K562 (cell line): Measurements from ENCODE around the gene PTOV1. TPM values are rescaled to one million over a fixed set of nuclear protein-coding genes. Genes with fewer than 3 reads are reported as not detected.

Source experiments
- ASH1L ChIP-seq: fragments of 450-650 bp; IDR thresholded peaks from 2 replicates; pipeline ENCODE4 v1.6.1; 2018; ENCODE audit warnings: borderline replicate concordance, mild to moderate bottlenecking, low read depth; ENCODE audit not compliant: partially characterized antibody
- BCLAF1 ChIP-seq, 2 experiments: fragments of 450-650 bp in 1 of 2; IDR thresholded peaks; 2 replicates each; pipeline ENCODE4 v1.6.1; 2011 to 2017; ENCODE audit warnings: low read depth in 2 of 2, antibody characterized with exemption in 1 of 2, borderline replicate concordance in 1 of 2, low read length in 1 of 2, mild to moderate bottlenecking in 1 of 2, mixed read lengths in 1 of 2; ENCODE audit not compliant: control insufficient read depth in 1 of 2
- BRD9 ChIP-seq: fragments of 450-650 bp; IDR thresholded peaks from 2 replicates; pipeline ENCODE4 v1.6.1; 2018; ENCODE audit warnings: low read depth; ENCODE audit not compliant: partially characterized antibody
- DIDO1 ChIP-seq: fragments of 450-650 bp; IDR thresholded peaks from 2 replicates; pipeline ENCODE4 v1.6.1; 2016; ENCODE audit warnings: low read depth, missing biosample characterization, missing genetic modification characterization
- DPF2 ChIP-seq: fragments of 450-650 bp; IDR thresholded peaks from 2 replicates; pipeline ENCODE4 v1.6.1; 2016
- E2F5 ChIP-seq: sonication (generic); formaldehyde crosslinking; IDR thresholded peaks from 2 replicates; pipeline ENCODE4 v1.8.0; 2022; ENCODE audit warnings: mild to moderate bottlenecking, missing genetic modification reagents
- FOXJ2 ChIP-seq: fragments of 200-800 bp; sonication (Bioruptor generic); IDR thresholded peaks from 2 replicates; pipeline ENCODE4 v1.6.1; 2016; ENCODE audit warnings: missing genetic modification characterization, missing compliant biosample characterization
- FOXO4 ChIP-seq: fragments of 450-650 bp; formaldehyde crosslinking; IDR thresholded peaks from 2 replicates; pipeline ENCODE4 v1.4.0; 2020; ENCODE audit warnings: mild to moderate bottlenecking, moderate library complexity
- GABPA ChIP-seq: fragments of 200-800 bp; sonication (Bioruptor generic); conservative IDR thresholded peaks from 2 replicates; pipeline ENCODE4 v1.6.1; 2016; ENCODE audit warnings: low read depth, missing genetic modification characterization, missing compliant biosample characterization
- GTF2E2 ChIP-seq: fragments of 200-800 bp; sonication (Bioruptor generic); IDR thresholded peaks from 2 replicates; pipeline ENCODE4 v1.6.1; 2016; ENCODE audit warnings: missing genetic modification characterization, missing compliant biosample characterization
- HNRNPL ChIP-seq: fragments of 200-400 bp; formaldehyde crosslinking; IDR thresholded peaks from 2 replicates; pipeline ENCODE4 v1.6.1; 2017; ENCODE audit warnings: low read depth, mild to moderate bottlenecking, low read length
- JUNB ChIP-seq: fragments of 450-650 bp; formaldehyde crosslinking; conservative IDR thresholded peaks from 2 replicates; pipeline ENCODE4 v1.4.0; 2020; ENCODE audit warnings: mild to moderate bottlenecking
- KLF10 ChIP-seq: fragments of 250-450 bp; sonication (Bioruptor Pico); IDR thresholded peaks from 2 replicates; pipeline ENCODE4 v1.6.1; 2021; ENCODE audit warnings: matching md5 sums
- NFE2L1 ChIP-seq: fragments of 450-650 bp; IDR thresholded peaks from 2 replicates; pipeline ENCODE4 v1.6.1; 2016; ENCODE audit warnings: missing genetic modification characterization, low read depth, mild to moderate bottlenecking, missing compliant biosample characterization, moderate library complexity, borderline replicate concordance
- PCBP2 ChIP-seq: fragments of 200-400 bp; formaldehyde crosslinking; IDR thresholded peaks from 2 replicates; pipeline ENCODE4 v1.6.1; 2018; ENCODE audit warnings: low read length, low read depth, mild to moderate bottlenecking, moderate library complexity; ENCODE audit not compliant: poor library complexity, severe bottlenecking
- PTTG1 ChIP-seq: fragments of 450-650 bp; IDR thresholded peaks from 2 replicates; pipeline ENCODE4 v1.6.1; 2016; ENCODE audit warnings: low read depth, mild to moderate bottlenecking, missing genetic modification characterization, missing compliant biosample characterization
- RCOR1 ChIP-seq, 2 experiments: IDR thresholded peaks; 2 replicates each; pipeline ENCODE4 v1.6.1; 2012; ENCODE audit warnings: low read depth in 2 of 2, low read length in 2 of 2, borderline replicate concordance in 1 of 2, improper control_type of control experiment in 1 of 2
- SLC30A9 ChIP-seq: fragments of 250-450 bp; sonication (Bioruptor Pico); IDR thresholded peaks from 2 replicates; pipeline ENCODE4 v1.8.0; 2022; ENCODE audit warnings: mild to moderate bottlenecking, moderate library complexity
- ZFP36 ChIP-seq: fragments of 150-350 bp; IDR thresholded peaks from 2 replicates; pipeline ENCODE4 v1.6.1; 2018; ENCODE audit warnings: low read length, low read depth; ENCODE audit not compliant: partially characterized antibody
- ZNF282 ChIP-seq: sonication (generic); formaldehyde crosslinking; IDR thresholded peaks from 2 replicates; pipeline ENCODE4 v1.8.1; 2023; ENCODE audit warnings: missing genetic modification reagents
- ZNF695 ChIP-seq: fragments of 450-650 bp; formaldehyde crosslinking; IDR thresholded peaks from 2 replicates; pipeline ENCODE4 v1.4.0; 2020; ENCODE audit warnings: mild to moderate bottlenecking, moderate library complexity
- polyA plus RNA-seq, 8 experiments: library from polyadenylated mRNA; depleted of rRNA in 4 of 8; stranded (reverse) in 5 of 8; unstranded in 3 of 8; fragments of >200 nt; fragmentation: Nextera tagmentation in 2 of 8; fragmentation: Illumina TruSeq in 1 of 8; extraction: Ambion mirVana in 2 of 8; extraction: Trizol in 1 of 8; gene quantifications; 2 replicates each; pipeline versions ENCODE4 v1.2.1 to v1.2.3, GENCODE V29; 2011 to 2014; ENCODE audit warnings: inconsistent platforms in 1 of 8, missing spikeins in 1 of 8
- total RNA-seq, 7 experiments: library from RNA; depleted of rRNA in 6 of 7; stranded (reverse); fragments of >200 nt in 6 of 7; fragmentation: Illumina TruSeq in 2 of 7; extraction: Trizol in 2 of 7; gene quantifications; 2 replicates each; pipeline versions ENCODE4 v1.2.1 to v1.2.3, GENCODE V29; 2011 to 2021; ENCODE audit warnings: low replicate concordance in 1 of 7

The PTOV1 gene
- total and polyA plus RNA-seq, 9 of the 15 experiments (the other 6 are each of a cell fraction or from before 2014, with no cell fraction given) = 4.9 to 169 (median 43.5) TPM

- TF ChIP-seq ZFP36 (no peak), PTTG1 (tag) (no peak), FOXO4 (CRISPR knock-in tag) (no peak), BRD9 (no peak), ZNF695 (CRISPR knock-in tag) (no peak), SLC30A9 (CRISPR knock-in tag) (no peak), JUNB (CRISPR knock-in tag) (no peak), KLF10 (CRISPR knock-in tag) (no peak), GABPA (tag) (peak; percentile 96), RCOR1 (IDR thresholded peaks at IDR 0.05; ENCODE audit: borderline replicate concordance in 1 of 2, low read depth in 2 of 2, low read length in 2 of 2) (0 out of 4 replicates have a peak, but pooled peaks of 1 of the 2 experiments have one; percentile 6), E2F5 (CRISPR knock-in tag) (no peak), NFE2L1 (no peak), FOXJ2 (tag) (peak; percentile 100), DIDO1 (tag) (peak; percentile 50; the same call in 1 of the 2 replicates), ZNF282 (CRISPR knock-in tag) (no peak), PCBP2 (no peak), ASH1L (no peak), HNRNPL (no peak), GTF2E2 (tag) (0 out of 2 replicates have a peak, but pooled peaks have one; percentile 4), DPF2 (no peak), BCLAF1 (IDR thresholded peaks at IDR 0.05; ENCODE audit: borderline replicate concordance in 1 of 2, control insufficient read depth in 1 of 2, low read depth in 2 of 2, low read length in 1 of 2) (no peak)
Observed at GRCh38 chr19:49812997-49813861, 37.7 kb upstream of the PTOV1 start, which contains the start of gene FUZ (continued).
